ENCODE results near the gene ADAMTS17. TPM values are rescaled to one million over a fixed set of nuclear protein-coding genes. Genes with fewer than 3 reads are reported as not detected.
A peak's percentile ranks its signal among the peaks of the same experiment; 100 is the strongest.

ADAMTS17 gene
- total RNA-seq, 4 donors from 2014 or later: 4.5 to 11.4 (median 6.6) TPM

DNA sequence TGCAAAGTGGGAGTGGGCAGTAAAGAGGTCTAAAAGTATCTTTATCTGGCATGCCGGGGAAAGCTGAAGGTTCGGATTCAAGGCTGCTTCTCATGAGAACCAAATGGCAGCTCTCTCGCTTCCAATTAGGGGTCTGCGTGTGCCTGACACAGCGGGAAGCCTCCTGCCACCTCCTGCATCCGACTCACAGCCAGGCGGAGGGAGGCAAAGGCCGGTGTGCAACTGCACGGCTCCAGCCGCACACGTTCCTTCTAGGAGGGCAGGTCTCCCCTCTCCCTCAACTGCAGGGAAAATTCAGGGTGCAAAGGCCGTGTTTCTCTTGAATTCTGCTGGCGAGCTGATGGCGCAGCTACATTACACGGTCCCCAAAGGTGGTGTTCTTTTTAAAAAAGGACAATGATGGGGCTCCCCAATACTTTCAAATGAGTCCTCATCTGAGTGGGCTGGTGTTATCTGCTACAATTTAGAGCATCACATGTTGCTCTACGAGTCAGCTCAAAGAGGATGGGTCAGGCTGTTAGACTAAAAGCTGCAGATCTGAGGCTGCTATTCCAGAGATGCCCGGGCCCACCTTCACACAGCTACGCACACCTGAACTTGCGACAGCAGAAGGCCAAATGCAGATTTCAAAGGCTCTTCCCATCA is 226.6 kb downstream of the ADAMTS17 start:
- intact Hi-C loops (cut with DNase I): no loop called here
- DNase-seq: no peak
- Histone ChIP-seq H3K9me3 (peaks cover 0 to 7% (median 0%) of the 10 kb centered on the region in 3 donors), H3K27ac (peak overlapping the region in 3 of 4 donors; percentile 59 to 89 (median 70)), H3K36me3 (peaks cover 0 to 4% (median 0%) of the 10 kb centered on the region in 3 donors), H3K27me3 (no peaks in the 10 kb centered on the region), H3K4me1 (peaks cover 13 to 43% (median 24%) of the 10 kb centered on the region in 3 donors), H3K4me3 (no peak overlapping the region)
- TF ChIP-seq, protein P1, sequence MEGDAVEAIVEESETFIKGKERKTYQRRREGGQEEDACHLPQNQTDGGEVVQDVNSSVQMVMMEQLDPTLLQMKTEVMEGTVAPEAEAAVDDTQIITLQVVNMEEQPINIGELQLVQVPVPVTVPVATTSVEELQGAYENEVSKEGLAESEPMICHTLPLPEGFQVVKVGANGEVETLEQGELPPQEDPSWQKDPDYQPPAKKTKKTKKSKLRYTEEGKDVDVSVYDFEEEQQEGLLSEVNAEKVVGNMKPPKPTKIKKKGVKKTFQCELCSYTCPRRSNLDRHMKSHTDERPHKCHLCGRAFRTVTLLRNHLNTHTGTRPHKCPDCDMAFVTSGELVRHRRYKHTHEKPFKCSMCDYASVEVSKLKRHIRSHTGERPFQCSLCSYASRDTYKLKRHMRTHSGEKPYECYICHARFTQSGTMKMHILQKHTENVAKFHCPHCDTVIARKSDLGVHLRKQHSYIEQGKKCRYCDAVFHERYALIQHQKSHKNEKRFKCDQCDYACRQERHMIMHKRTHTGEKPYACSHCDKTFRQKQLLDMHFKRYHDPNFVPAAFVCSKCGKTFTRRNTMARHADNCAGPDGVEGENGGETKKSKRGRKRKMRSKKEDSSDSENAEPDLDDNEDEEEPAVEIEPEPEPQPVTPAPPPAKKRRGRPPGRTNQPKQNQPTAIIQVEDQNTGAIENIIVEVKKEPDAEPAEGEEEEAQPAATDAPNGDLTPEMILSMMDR (IDR thresholded peaks at IDR 0.05): no peak
- TF ChIP-seq POLR2A (IDR thresholded peaks at IDR 0.05): no peak
- 91 to 93% methylated on average over 19 of the region's 19 CpGs for WGBS, 2 donors

DNA sequence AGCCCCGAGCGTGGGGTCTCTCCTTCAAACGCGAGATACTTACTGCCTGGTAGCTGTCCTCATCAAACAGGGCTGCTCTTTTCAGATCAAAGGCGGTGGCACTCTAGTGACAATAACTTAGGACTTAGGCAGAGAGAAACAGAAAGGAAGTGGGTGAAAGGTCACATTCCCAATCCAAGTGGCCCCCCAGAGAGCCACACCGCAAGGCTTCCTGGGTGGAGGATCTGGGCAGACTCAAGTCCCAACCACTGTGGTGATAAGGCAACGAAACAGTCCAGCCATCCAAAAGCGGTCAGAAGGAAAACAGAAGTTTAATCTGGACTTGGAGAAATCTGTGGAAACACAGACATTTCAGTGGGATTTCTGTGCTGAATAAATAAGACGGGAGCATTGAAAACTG is 227.2 kb downstream of the ADAMTS17 start:
- 66 to 76% methylated on average over 4 to 6 of the region's 9 CpGs for WGBS, 2 donors
- peaks cover 13 to 43% (median 24%) of the 10 kb centered on the region in 3 donors for H3K4me1 ChIP-seq
- TF ChIP-seq, protein P1 (IDR thresholded peaks at IDR 0.05): no peak
- TF ChIP-seq POLR2A (IDR thresholded peaks at IDR 0.05): no peak
- peaks cover 0 to 4% (median 0%) of the 10 kb centered on the region in 3 donors for H3K36me3 ChIP-seq
- DNase-seq: no peak
- peak overlapping the region; percentile 19 to 89 (median 64) for H3K27ac ChIP-seq
- intact Hi-C loops (cut with DNase I): no loop called here
- H3K9me3 ChIP-seq: peaks cover 0 to 1% (median 0%) of the 10 kb centered on the region in 3 donors
- H3K4me3 ChIP-seq: peak overlapping the region in 2 of 4 donors; percentile 6 to 43
- H3K27me3 ChIP-seq: no peaks in the 10 kb centered on the region

DNA sequence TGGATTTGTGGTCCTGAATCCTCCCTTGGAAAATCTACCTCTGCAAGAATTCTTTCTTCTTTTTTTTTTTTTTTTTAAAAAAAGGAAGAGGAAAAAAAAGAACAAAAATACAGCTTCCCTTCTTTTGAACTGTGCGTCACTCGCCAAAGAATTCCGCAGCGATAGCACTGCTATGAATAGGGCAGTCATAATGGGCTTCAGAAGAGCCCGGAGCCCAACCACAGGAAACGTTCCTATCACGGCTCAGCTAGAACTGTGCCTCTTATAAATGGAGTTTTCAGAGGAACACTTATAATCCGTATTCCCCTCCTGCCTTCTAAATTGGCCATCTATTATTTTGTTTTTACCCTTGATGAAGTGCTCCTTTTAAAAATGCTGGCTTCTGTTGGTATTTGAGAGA is 227.7 kb downstream of the ADAMTS17 start:
- peaks cover 0 to under 1% (median 0%) of the 10 kb centered on the region in 3 donors for H3K36me3 ChIP-seq
- TF ChIP-seq, protein P1 (IDR thresholded peaks at IDR 0.05): no peak
- TF ChIP-seq POLR2A (IDR thresholded peaks at IDR 0.05): no peak
- H3K27ac ChIP-seq: peak overlapping the region; percentile 19 to 89 (median 64)
- no peaks in the 10 kb centered on the region for H3K27me3 ChIP-seq
- intact Hi-C loops (cut with DNase I): no loop called here
- no peaks in the 10 kb centered on the region for H3K9me3 ChIP-seq
- peaks cover 13 to 43% (median 24%) of the 10 kb centered on the region in 3 donors for H3K4me1 ChIP-seq
- 36 to 63% methylated on average over 8 of the region's 8 CpGs for WGBS, 2 donors
- no peak for DNase-seq
- H3K4me3 ChIP-seq: peak overlapping the region in 2 of 4 donors; percentile 6 to 43

DNA sequence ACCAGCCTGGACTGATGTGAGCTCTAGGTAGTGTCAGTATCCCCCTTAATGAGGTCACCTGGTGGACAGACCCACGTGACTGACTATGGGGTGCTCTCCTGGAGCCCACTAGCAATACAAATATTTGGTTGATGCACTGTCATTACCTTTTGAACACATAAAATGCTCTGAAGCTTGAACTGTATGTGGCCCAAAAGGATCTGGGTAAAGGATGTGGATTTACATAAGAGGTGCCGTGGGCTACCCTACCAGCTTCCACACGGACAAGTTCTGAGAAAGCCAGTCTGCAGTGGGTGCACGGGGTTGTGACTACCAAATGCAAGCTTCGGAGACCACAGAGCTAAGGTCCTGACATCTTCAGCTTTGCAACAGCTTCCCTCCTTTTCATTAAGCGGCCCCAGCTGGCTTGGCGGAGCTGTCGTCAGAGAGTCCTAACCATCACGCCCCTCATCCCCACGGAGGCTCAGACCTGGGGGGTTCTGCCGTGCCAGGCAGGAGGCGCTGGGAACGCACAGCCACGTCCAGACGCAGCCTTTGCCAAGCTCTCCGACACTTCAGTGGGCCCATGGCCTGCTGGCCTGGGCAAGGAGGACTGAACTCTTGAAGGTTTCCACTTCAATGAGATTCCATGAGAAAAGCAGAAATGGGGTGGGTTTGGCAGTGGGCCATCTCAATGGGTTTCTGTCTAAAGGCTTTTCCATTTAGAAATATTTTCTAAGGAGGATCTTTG is 228.3 kb downstream of the ADAMTS17 start:
- DNase-seq: no peak
- H3K36me3 ChIP-seq: no peaks in the 10 kb centered on the region
- peak overlapping the region in 3 of 4 donors; percentile 59 to 70 (median 63) for H3K27ac ChIP-seq
- no peak overlapping the region for H3K4me3 ChIP-seq
- H3K9me3 ChIP-seq: no peaks in the 10 kb centered on the region
- peaks cover 13 to 43% (median 24%) of the 10 kb centered on the region in 3 donors for H3K4me1 ChIP-seq
- intact Hi-C loops (cut with DNase I): no loop called here
- WGBS, 2 donors: 44 to 80% methylated on average over 3 to 9 of the region's 16 CpGs
- H3K27me3 ChIP-seq: no peaks in the 10 kb centered on the region
- TF ChIP-seq, protein P1 (IDR thresholded peaks at IDR 0.05): no peak
- no peak for TF ChIP-seq POLR2A (IDR thresholded peaks at IDR 0.05)
